Activated CD8-positive, alpha-beta memory T cell treated with anti-CD3 and anti-CD28 coated beads for 4 hours (primary cell): Measurements from ENCODE around the gene C6orf141.

Source experiments
- DNase-seq, 2 donors: peaks; one replicate each; pipeline ENCODE4 v3.0.0-alpha.2; 2020; ENCODE audit warnings: low read depth in 2 of 2

Gene C6orf141

GRCh38 chr6:49539102-49539501 is 11.4 kb upstream of the C6orf141 start:
- DNase-seq = no peak

GRCh38 chr6:49540614-49541013 is 9.9 kb upstream of the C6orf141 start:
- no peak for DNase-seq

GRCh38 chr6:49541210-49541724 is 9.2 kb upstream of the C6orf141 start:
- no peak for DNase-seq

- DNase-seq = no peak
Measured at GRCh38 chr6:49541936-49542335, 8.5 kb upstream of the C6orf141 start.

DNA sequence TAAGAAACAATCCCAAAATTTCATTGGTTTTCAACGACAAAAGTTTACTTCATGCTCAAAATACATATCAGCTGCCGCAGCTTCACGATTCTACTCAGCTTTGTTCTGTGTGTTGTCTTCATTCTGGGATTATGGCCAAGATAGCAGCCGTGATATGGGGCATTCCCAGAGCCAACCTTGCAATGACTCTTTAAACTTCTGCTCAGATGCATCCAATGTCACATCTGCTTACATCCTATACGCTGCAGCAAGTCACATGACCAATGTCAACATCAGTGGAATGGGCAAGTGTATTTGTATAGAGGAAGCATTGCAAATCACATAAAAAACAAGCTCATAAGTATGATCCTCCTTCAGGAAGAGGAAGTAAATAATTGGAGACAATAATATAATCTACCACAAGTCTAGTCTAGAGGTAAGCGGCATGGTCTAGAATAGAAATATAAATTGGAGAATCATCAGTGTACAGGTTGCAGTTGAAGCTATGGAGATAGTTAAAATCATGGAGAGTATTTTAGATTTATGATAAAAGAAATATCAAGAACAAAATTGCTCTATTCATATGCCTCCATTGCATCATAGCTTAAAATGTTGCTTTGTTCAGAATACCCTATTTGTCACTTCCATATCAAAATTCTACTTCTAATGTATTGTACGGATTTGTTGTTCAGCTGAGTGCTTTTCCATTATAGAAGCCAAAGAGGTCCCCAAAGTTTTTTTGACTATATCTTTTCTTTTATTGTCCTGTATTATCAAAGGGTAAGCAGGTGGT is 7.2 kb upstream of the C6orf141 start:
- no peak for DNase-seq

- DNase-seq = no peak
Measured at GRCh38 chr6:49546331-49546730, 4.1 kb upstream of the C6orf141 start.

DNA sequence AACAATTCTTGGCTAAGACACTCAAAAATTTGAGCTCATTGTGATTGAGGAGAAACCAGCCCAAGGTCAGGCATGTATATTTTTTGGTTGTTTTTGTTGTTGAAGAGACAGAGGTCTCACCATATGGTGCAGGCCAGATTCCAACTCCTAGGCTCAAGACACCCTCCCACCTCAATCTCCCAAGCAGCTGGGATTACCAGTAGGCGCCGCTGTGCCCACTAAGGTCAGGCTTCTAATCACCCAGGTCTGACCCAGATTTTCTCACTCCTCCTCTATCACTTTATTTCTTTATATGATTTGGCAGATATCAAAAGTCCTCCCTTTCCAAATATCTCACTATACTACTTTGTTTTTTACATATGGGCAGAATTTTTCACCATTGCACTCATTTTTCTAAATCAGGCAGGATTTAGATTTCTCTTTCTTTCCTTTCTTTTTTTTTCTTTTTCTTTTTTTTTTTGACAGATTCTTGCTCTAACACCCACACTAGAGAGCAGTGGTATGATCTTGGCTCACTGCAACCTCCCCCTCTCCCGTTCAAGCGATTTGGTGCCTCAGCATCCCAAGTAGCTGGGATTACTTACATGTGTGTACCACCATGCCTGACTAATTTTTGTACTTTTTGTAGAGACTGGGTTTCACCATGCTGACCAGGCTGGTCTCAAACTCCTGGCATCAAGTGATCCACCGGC is 1.7 kb upstream of the C6orf141 start:
- DNase-seq = no peak

- no peak for DNase-seq
Measured at GRCh38 chr6:49549691-49550491, 577 bp upstream of the C6orf141 start.

GRCh38 chr6:49551078-49551865 is 804 bp downstream of the C6orf141 start:
- DNase-seq = no peak

DNA sequence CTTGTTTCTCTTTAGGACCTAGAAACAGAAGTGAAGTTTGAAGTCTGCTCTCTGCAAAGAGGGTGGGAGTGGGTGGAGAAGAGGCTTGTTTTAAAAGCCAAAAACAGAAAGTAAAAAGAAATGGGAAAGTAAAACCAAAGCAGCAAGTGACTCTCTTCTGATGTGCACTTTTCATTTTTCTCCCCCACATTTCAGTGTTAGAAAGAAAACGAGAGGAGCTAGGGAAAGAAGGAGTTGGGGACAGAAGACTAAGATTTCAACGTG is 1.3 kb downstream of the C6orf141 start:
- DNase-seq = no peak

- no peak for DNase-seq
Measured at GRCh38 chr6:49552596-49552995, 2.1 kb downstream of the C6orf141 start.

DNA sequence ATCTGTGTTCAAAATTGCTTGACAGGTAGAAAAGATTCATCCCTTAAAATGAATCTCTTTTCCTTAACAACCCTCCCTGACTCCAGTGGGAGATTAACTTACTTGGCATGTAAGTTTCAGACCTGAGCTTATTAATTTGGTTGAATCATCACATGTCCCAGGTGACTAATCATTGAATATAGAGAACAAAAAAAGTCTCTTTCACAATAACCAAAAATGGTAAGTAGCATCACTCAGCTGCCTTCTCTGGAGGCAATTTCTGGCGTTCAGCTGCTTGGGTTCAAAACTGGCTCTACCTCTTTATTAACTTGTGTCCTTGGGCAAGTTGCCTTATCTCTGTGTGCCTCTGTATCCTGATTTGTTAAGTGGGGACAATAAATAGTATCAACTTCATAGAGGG is 2.9 kb downstream of the C6orf141 start:
- DNase-seq = no peak

GRCh38 chr6:49555951-49556350 is 5.5 kb downstream of the C6orf141 start:
- DNase-seq = no peak

DNA sequence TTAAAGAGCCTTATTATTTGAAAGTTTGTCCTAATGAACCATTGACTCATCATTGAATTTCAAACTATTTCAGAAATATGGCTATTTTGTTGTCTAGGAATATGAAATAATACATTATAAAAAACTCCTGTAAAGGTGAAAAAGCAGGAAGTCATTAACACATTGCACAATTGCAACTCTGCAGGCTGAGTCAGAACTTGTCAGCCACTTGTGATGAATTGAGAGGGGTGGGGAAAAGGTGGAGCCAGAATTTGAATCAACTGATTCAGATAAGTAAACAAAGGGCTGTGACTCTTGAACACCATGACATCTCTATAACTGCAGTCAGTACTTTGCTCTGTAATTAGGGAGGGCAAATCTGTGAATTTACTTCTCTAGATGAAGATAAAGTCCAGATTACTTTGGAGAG is 6.0 kb downstream of the C6orf141 start:
- no peak for DNase-seq

DNA sequence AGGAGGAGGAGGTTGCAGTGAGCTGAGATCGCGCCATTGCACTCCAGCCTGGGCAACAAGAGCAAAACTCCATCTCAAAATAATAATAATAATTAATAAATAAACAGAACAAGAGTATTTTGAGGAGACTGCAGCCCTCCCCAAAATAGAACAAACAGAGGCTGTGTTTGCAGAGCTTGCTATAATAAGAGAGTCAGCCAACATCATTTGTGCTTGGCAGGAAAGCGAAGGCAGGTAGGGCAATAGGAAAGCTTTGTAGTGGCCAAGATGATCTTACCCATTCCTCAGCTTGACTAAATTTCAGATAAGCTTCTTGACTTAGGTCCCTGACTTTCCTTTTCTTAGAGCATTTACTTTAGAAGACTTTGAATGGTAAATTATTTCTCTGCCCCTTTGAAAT is 6.7 kb downstream of the C6orf141 start:
- DNase-seq = no peak

GRCh38 chr6:49558238-49558637 is 7.8 kb downstream of the C6orf141 start:
- no peak for DNase-seq

- DNase-seq = no peak
Measured at GRCh38 chr6:49563006-49563886, 12.8 kb downstream of the C6orf141 start.

GRCh38 chr6:49564552-49564951 is 14.1 kb downstream of the C6orf141 start:
- no peak for DNase-seq

- no peak for DNase-seq
Measured at GRCh38 chr6:49565261-49565660, 14.8 kb downstream of the C6orf141 start.

- no peak for DNase-seq
Measured at GRCh38 chr6:49565855-49566254, 15.4 kb downstream of the C6orf141 start.
